Gastrocnemius medialis (tissue), 4 donors: Measurements from ENCODE around the gene BCDIN3D. TPM values are rescaled to one million over a fixed set of nuclear protein-coding genes. Genes with fewer than 3 reads are reported as not detected.

Source experiments
- ATAC-seq, 2 donors: fragments of 150-250 bp; one replicate each; pipeline ENCODE4 v1.9.1; 2016
- DNase-seq, 2 donors: peaks; one replicate each; pipeline ENCODE4 v3.0.0-alpha.2; 2019
- H3K27ac ChIP-seq, 4 donors: fragments of 200-600 bp; sonication (generic); 1 replicate in 1 of 4; 2 replicates in 3 of 4; pipeline ENCODE4 v1.5.1; 2016 to 2018; ENCODE audit warnings: mild to moderate bottlenecking in 2 of 4, moderate library complexity in 1 of 4
- H3K27me3 ChIP-seq, 3 donors: fragments of 200-600 bp; sonication (generic) in 2 of 3; 1 replicate in 1 of 3; 2 replicates in 2 of 3; pipeline versions ENCODE4 v1.5.1 to v1.6.0; 2016 to 2019; ENCODE audit warnings: mild to moderate bottlenecking in 1 of 3, moderate library complexity in 1 of 3
- H3K36me3 ChIP-seq, 2 donors: fragments of 200-600 bp; sonication (generic) in 1 of 2; one replicate each; pipeline ENCODE4 v1.5.1; 2017 to 2018
- H3K4me1 ChIP-seq, 2 donors: fragments of 200-600 bp; sonication (generic) in 1 of 2; one replicate each; pipeline ENCODE4 v1.5.1; 2016 to 2017; ENCODE audit warnings: mild to moderate bottlenecking in 2 of 2
- H3K4me3 ChIP-seq, 4 donors: fragments of 200-600 bp; sonication (generic) in 3 of 4; 1 replicate in 1 of 4; 2 replicates in 3 of 4; pipeline ENCODE4 v1.5.1; 2016 to 2019; ENCODE audit warnings: mild to moderate bottlenecking in 2 of 4
- H3K9me3 ChIP-seq, 3 donors: fragments of 200-600 bp; sonication (generic) in 2 of 3; 1 replicate in 1 of 3; 2 replicates in 2 of 3; pipeline ENCODE4 v1.5.1; 2016 to 2019
- POLR2A ChIP-seq, 2 donors: fragments of 450-650 bp; IDR thresholded peaks; one replicate each; pipeline ENCODE4 v1.6.1; 2017; ENCODE audit warnings: antibody characterized with exemption in 2 of 2, mild to moderate bottlenecking in 2 of 2, moderate library complexity in 2 of 2
- in situ Hi-C, 4 donors: fragments of 200-750 bp; cut with MboI; loops; one replicate each; pipeline versions ENCODE4 v1.15.0 to v1.8.0; 2017; ENCODE audit warnings: low sequenced_read_pairs in 4 of 4
- intact Hi-C: fragments of 100-400 bp; cut with DNase I; formaldehyde crosslinking; loops from one replicate; pipeline ENCODE4 v1.15.1; 2023; ENCODE audit warnings: low total_unique reads
- total RNA-seq, 4 donors: library from RNA; depleted of rRNA; stranded (reverse); fragments of >200 nt; gene quantifications; one replicate each; pipeline versions ENCODE4 v1.1.0 to v1.2.3, GENCODE V29; 2016
- TF ChIP-seq, protein P1 (sequence below), 5 experiments: fragments of 450-650 bp in 3 of 5; fragments of 200-600 bp in 2 of 5; sonication (generic) in 2 of 5; IDR thresholded peaks in 4 of 5; conservative IDR thresholded peaks in 1 of 5; 1 replicate in 4 of 5; 2 replicates in 1 of 5; pipeline ENCODE4 v1.5.1; 2016 to 2019; ENCODE audit warnings: antibody characterized with exemption in 5 of 5, mild to moderate bottlenecking in 3 of 5, moderate library complexity in 3 of 5

The BCDIN3D gene
- total RNA-seq, 4 donors from 2014 or later = 1.2 to 2.7 (median 2.3) TPM

DNA sequence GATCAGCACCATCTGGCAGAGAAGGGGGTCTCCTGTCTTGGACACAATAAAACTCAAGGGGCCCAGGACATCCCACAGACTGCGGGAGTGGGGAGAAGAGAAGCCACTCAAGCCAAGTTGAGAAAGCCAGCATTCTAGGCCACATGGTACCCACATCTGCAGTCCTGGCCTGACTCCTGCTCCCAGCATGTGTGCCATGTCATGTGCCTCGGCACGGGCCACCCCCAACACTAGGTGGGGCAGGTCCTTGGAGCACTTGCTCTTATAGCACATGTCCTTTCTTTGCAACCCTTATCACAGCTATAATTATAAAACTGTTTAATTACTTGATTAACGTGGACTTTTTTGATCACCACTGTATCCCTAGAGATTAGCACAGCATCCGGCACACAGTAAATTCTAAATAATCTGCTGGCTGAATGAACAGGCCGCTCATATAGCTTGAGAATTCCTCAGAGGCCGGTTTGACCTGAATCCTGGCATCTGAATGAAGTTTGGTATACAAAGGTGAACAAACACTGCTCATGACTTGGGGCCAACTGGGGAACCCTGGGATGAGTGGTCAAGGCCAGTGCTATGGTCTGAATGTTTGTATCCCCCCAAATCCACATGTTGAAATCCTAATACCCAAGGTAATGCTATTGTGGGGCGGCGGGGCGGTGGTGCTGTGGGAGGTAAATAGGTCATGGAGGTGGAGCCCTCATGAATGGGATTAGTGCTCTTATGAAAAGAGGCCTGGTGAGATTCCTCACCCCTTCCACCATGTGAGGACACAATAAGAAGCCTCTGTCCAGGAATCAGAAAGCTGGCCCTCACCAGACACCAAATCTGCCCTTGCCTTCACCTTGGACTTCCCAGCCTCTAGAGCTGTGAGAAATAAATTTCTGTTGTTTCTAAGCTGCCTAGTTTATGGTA lies 21.3 kb downstream of the BCDIN3D start:
- DNase-seq (no peak), ATAC-seq (no peak)
- TF ChIP-seq POLR2A (IDR thresholded peaks at IDR 0.05) = no peak
- TF ChIP-seq, protein P1, sequence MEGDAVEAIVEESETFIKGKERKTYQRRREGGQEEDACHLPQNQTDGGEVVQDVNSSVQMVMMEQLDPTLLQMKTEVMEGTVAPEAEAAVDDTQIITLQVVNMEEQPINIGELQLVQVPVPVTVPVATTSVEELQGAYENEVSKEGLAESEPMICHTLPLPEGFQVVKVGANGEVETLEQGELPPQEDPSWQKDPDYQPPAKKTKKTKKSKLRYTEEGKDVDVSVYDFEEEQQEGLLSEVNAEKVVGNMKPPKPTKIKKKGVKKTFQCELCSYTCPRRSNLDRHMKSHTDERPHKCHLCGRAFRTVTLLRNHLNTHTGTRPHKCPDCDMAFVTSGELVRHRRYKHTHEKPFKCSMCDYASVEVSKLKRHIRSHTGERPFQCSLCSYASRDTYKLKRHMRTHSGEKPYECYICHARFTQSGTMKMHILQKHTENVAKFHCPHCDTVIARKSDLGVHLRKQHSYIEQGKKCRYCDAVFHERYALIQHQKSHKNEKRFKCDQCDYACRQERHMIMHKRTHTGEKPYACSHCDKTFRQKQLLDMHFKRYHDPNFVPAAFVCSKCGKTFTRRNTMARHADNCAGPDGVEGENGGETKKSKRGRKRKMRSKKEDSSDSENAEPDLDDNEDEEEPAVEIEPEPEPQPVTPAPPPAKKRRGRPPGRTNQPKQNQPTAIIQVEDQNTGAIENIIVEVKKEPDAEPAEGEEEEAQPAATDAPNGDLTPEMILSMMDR (IDR thresholded peaks at IDR 0.05 in 4 of 5, conservative IDR thresholded peaks at IDR 0.05 in 1 of 5) = no peak
- intact Hi-C loops (no loop called here), in situ Hi-C loops (no loop called here)
- Histone ChIP-seq H3K4me1 (peaks cover 37 to 65% of the 10 kb centered on the region in 2 donors), H3K9me3 (no peaks in the 10 kb centered on the region), H3K27ac (peak overlapping the region in 1 of 4 donors; percentile 29), H3K27me3 (no peaks in the 10 kb centered on the region), H3K36me3 (no peaks in the 10 kb centered on the region), H3K4me3 (no peak overlapping the region)

DNA sequence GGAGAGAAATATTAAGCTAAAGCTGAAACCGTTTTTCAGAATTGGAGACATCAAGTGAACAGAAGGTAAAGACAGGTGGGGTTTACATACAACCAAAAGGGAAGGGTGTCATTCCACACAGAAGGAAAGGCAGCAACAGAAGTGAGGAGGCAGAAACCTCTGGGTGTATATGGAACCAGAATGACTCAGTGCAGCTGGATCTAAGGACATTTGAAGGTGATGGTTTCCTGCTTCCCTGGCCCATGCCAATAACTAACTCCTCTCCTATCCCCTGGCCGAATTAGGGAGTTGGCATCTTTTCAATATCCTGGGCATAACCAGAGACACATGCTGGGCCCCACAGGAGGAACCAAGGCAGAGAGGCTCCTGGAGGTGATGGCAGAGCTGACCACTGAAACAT lies 23.1 kb downstream of the BCDIN3D start:
- Histone ChIP-seq H3K27me3 (no peaks in the 10 kb centered on the region), H3K4me1 (peaks cover 24 to 47% of the 10 kb centered on the region in 2 donors), H3K4me3 (no peak overlapping the region), H3K27ac (peak overlapping the region in 2 of 4 donors; percentile 38 to 49), H3K36me3 (no peaks in the 10 kb centered on the region), H3K9me3 (no peaks in the 10 kb centered on the region)
- DNase-seq = no peak
- intact Hi-C loops = no loop called here
- peak in 1 of 2 donors; percentile 55 for ATAC-seq
- in situ Hi-C loops = no loop called here
- TF ChIP-seq, protein P1 (IDR thresholded peaks at IDR 0.05 in 4 of 5, conservative IDR thresholded peaks at IDR 0.05 in 1 of 5) = no peak
- no peak for TF ChIP-seq POLR2A (IDR thresholded peaks at IDR 0.05)

DNA sequence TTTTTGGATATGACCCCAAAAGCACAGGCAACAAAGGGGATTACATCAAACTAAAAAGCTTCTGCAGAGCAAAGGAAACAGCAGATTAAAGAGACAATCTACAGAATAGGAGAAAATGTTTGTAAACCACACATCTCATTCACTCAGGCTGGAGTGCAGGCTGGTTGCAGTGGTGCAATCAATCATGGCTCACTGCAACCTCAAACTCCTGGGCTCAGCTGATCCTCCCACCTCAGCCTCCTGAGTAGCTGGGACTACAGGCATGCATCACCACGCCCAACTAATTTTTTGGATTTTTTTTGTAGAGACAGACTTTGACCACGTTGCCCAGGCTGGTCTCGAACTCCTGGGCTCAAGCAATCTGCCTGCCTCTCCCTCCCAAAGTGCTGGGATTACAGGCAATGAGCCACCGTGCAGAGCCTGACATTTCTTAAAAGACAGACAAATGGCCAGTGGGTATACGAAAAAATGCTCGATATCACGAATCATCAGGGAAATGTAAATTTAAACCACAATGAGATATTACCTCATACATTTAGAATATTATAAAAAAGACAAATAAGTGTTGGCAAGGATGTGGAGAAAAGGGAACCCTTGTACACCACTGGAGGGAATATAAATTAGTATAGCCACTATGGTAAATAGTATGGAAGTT lies 24.5 kb downstream of the BCDIN3D start:
- no peak overlapping the region for H3K27ac ChIP-seq
- ATAC-seq (no peak), DNase-seq (no peak)
- TF ChIP-seq POLR2A (IDR thresholded peaks at IDR 0.05) = no peak
- TF ChIP-seq, protein P1 (IDR thresholded peaks at IDR 0.05 in 4 of 5, conservative IDR thresholded peaks at IDR 0.05 in 1 of 5) = no peak
- H3K36me3 ChIP-seq = no peaks in the 10 kb centered on the region
- in situ Hi-C loops (no loop called here), intact Hi-C loops (no loop called here)
- H3K9me3 ChIP-seq = no peaks in the 10 kb centered on the region
- peaks cover 17 to 32% of the 10 kb centered on the region in 2 donors for H3K4me1 ChIP-seq
- H3K27me3 ChIP-seq = no peaks in the 10 kb centered on the region
- H3K4me3 ChIP-seq = no peak overlapping the region

DNA sequence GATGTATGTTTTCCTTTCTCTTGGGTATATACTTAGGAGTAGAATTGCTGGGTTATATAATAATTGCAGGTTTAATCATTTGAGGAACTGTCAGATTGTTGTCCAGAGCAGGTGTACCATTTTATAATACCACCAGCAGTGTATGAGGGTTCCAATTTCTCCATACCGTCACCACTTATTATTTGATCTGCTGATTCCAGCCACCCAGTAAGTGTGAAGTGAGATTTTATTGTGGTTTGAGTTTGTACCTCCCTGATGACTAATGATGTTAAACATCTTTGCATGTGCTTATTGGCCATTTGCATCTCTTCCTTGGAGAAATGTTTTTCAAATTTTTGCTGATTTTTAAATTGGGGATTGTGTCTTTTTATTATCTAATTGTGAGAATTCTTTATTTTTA lies 29.8 kb downstream of the BCDIN3D start:
- no peak overlapping the region for H3K4me3 ChIP-seq
- intact Hi-C loops (no loop called here), in situ Hi-C loops (no loop called here)
- H3K27ac ChIP-seq = no peak overlapping the region
- no peak for ATAC-seq
- no peaks in the 10 kb centered on the region for H3K36me3 ChIP-seq
- no peaks in the 10 kb centered on the region for H3K9me3 ChIP-seq
- DNase-seq = no peak
- peaks cover 29 to 33% of the 10 kb centered on the region in 2 donors for H3K4me1 ChIP-seq
- TF ChIP-seq, protein P1 (IDR thresholded peaks at IDR 0.05 in 4 of 5, conservative IDR thresholded peaks at IDR 0.05 in 1 of 5) = no peak
- no peak for TF ChIP-seq POLR2A (IDR thresholded peaks at IDR 0.05)
- H3K27me3 ChIP-seq = no peaks in the 10 kb centered on the region
